K562 (cell line): ENCODE data around the gene TCF3. TPM values are rescaled to one million over a fixed set of nuclear protein-coding genes. Genes with fewer than 3 reads are reported as not detected.

ENCODE experiments used
- FOXK2 ChIP-seq, 2 experiments: fragments of 450-650 bp; IDR thresholded peaks in 1 of 2; conservative IDR thresholded peaks in 1 of 2; 2 replicates each; pipeline ENCODE4 v1.6.1; 2016; ENCODE audit warnings: low read depth in 2 of 2, mild to moderate bottlenecking in 1 of 2
- FUS ChIP-seq: fragments of 200-400 bp; formaldehyde crosslinking; optimal IDR thresholded peaks from 2 replicates; pipeline ENCODE3; 2017; ENCODE audit warnings: low read depth, low read length
- KAT7 ChIP-seq: sonication (generic); formaldehyde crosslinking; IDR thresholded peaks from 2 replicates; pipeline ENCODE4 v1.8.0; 2022; ENCODE audit warnings: missing genetic modification reagents, mild to moderate bottlenecking, borderline replicate concordance
- KLF10 ChIP-seq: fragments of 250-450 bp; sonication (Bioruptor Pico); IDR thresholded peaks from 2 replicates; pipeline ENCODE4 v1.6.1; 2021; ENCODE audit warnings: matching md5 sums
- NCOA1 ChIP-seq: fragments of 450-650 bp; IDR thresholded peaks from 2 replicates; pipeline ENCODE4 v1.6.1; 2016; ENCODE audit warnings: low read depth
- NCOA6 ChIP-seq: fragments of 450-650 bp; IDR thresholded peaks from 2 replicates; pipeline ENCODE4 v1.6.1; 2017; ENCODE audit warnings: mild to moderate bottlenecking
- NONO ChIP-seq, 2 experiments: fragments of 200-400 bp in 1 of 2; fragments of 450-650 bp in 1 of 2; formaldehyde crosslinking in 1 of 2; IDR thresholded peaks; 2 replicates each; pipeline ENCODE4 v1.6.1; 2017; ENCODE audit warnings: low read depth in 2 of 2, mild to moderate bottlenecking in 2 of 2, moderate library complexity in 2 of 2, low read length in 1 of 2
- POLR2A ChIP-seq: fragments of 450-650 bp; conservative IDR thresholded peaks from 2 replicates; pipeline ENCODE4 v1.6.1; 2016
- ZNF146 ChIP-seq: IDR thresholded peaks from one replicate; pipeline ENCODE4 v1.6.1; 2018; ENCODE audit warnings: missing compliant biosample characterization; ENCODE audit not compliant: unreplicated experiment
- ZNF384 ChIP-seq: IDR thresholded peaks from 2 replicates; pipeline ENCODE4 v1.6.1; 2012; ENCODE audit warnings: low read depth, low read length, improper control_type of control experiment
- ZNF696 ChIP-seq: fragments of 250-450 bp; sonication (Bioruptor Pico); conservative IDR thresholded peaks from 2 replicates; pipeline ENCODE4 v1.4.0; 2020; ENCODE audit warnings: mild to moderate bottlenecking, moderate library complexity
- polyA plus RNA-seq, 8 experiments: library from polyadenylated mRNA; depleted of rRNA in 4 of 8; stranded (reverse) in 5 of 8; unstranded in 3 of 8; fragments of >200 nt; fragmentation: Nextera tagmentation in 2 of 8; fragmentation: Illumina TruSeq in 1 of 8; extraction: Ambion mirVana in 2 of 8; extraction: Trizol in 1 of 8; gene quantifications; 2 replicates each; pipeline versions ENCODE4 v1.2.1 to v1.2.3, GENCODE V29; 2011 to 2014; ENCODE audit warnings: inconsistent platforms in 1 of 8, missing spikeins in 1 of 8
- total RNA-seq, 7 experiments: library from RNA; depleted of rRNA in 6 of 7; stranded (reverse); fragments of >200 nt in 6 of 7; fragmentation: Illumina TruSeq in 2 of 7; extraction: Trizol in 2 of 7; gene quantifications; 2 replicates each; pipeline versions ENCODE4 v1.2.1 to v1.2.3, GENCODE V29; 2011 to 2021; ENCODE audit warnings: low replicate concordance in 1 of 7
- TF ChIP-seq, protein P1 (sequence below): sonication (generic); formaldehyde crosslinking; IDR thresholded peaks from 2 replicates; pipeline ENCODE4 v1.8.1; 2023; ENCODE audit warnings: mild to moderate bottlenecking, missing genetic modification reagents
- TF ChIP-seq, protein P2 (sequence below): fragments of 200-800 bp; sonication (Bioruptor generic); IDR thresholded peaks from 2 replicates; pipeline ENCODE4 v1.6.1; 2017; ENCODE audit warnings: missing genetic modification characterization, missing compliant biosample characterization
- TF ChIP-seq, protein P3 (sequence below): sonication (generic); formaldehyde crosslinking; IDR thresholded peaks from 2 replicates; pipeline ENCODE4 v1.8.0; 2022; ENCODE audit warnings: mild to moderate bottlenecking, missing genetic modification reagents

The TCF3 gene
- total and polyA plus RNA-seq, 9 of the 15 experiments (the other 6 are each of a cell fraction or from before 2014, with no cell fraction given) = 5.6 to 259 (median 84.0) TPM

DNA sequence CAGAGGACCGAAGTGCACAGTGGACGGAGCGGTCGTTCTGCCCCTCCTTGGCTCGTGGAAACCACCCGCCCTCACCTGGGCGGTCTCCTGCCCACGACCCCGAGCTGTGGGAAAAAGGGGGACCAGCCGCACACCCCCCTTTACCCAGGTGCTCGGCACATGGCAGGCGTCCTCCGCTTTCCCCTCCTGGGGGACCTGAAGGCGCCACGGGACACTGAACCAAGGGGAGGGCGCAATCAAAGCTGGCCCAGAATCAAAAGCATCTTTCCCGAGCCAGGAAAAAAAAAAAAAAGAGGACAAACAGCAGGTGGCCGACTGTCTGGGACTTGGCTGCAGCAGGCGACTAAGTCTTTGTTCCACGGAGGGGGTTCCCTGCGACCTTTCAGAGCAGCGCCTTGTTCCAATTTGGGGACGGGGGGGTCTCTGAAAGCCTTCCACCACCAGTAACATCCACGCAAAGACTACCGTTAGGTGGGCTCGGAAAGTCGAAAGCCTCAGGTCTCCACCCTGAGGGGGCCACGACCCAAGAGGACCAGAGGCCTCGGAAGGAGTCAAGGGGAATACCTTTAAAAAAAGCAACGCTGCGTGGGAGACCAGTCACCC is 60.9 kb downstream of the TCF3 start (continued):
- TF ChIP-seq, protein P1, sequence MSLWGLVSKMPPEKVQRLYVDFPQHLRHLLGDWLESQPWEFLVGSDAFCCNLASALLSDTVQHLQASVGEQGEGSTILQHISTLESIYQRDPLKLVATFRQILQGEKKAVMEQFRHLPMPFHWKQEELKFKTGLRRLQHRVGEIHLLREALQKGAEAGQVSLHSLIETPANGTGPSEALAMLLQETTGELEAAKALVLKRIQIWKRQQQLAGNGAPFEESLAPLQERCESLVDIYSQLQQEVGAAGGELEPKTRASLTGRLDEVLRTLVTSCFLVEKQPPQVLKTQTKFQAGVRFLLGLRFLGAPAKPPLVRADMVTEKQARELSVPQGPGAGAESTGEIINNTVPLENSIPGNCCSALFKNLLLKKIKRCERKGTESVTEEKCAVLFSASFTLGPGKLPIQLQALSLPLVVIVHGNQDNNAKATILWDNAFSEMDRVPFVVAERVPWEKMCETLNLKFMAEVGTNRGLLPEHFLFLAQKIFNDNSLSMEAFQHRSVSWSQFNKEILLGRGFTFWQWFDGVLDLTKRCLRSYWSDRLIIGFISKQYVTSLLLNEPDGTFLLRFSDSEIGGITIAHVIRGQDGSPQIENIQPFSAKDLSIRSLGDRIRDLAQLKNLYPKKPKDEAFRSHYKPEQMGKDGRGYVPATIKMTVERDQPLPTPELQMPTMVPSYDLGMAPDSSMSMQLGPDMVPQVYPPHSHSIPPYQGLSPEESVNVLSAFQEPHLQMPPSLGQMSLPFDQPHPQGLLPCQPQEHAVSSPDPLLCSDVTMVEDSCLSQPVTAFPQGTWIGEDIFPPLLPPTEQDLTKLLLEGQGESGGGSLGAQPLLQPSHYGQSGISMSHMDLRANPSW (CRISPR knock-in tag) = no peak
- TF ChIP-seq KAT7 (CRISPR knock-in tag) (0 out of 2 replicates have a peak, but pooled peaks have one; percentile 33), NCOA1 (no peak), ZNF384 (0 out of 2 replicates have a peak, but pooled peaks have one; percentile 14), POLR2A (peak; percentile 4; the same call in 1 of the 2 replicates), NONO (IDR thresholded peaks at IDR 0.05; ENCODE audit: low read depth in 2 of 2, low read length in 1 of 2) (no peak), FUS (no peak), KLF10 (CRISPR knock-in tag) (no peak), ZNF146 (no peak), NCOA6 (no peak), ZNF696 (no peak), FOXK2 (conservative IDR thresholded peaks at IDR 0.05 in 1 of 2, IDR thresholded peaks at IDR 0.05 in 1 of 2; ENCODE audit: low read depth in 2 of 2) (no peak)
- TF ChIP-seq, protein P2, sequence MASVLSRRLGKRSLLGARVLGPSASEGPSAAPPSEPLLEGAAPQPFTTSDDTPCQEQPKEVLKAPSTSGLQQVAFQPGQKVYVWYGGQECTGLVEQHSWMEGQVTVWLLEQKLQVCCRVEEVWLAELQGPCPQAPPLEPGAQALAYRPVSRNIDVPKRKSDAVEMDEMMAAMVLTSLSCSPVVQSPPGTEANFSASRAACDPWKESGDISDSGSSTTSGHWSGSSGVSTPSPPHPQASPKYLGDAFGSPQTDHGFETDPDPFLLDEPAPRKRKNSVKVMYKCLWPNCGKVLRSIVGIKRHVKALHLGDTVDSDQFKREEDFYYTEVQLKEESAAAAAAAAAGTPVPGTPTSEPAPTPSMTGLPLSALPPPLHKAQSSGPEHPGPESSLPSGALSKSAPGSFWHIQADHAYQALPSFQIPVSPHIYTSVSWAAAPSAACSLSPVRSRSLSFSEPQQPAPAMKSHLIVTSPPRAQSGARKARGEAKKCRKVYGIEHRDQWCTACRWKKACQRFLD = no peak; the same call in 1 of the 2 replicates
- TF ChIP-seq, protein P3, sequence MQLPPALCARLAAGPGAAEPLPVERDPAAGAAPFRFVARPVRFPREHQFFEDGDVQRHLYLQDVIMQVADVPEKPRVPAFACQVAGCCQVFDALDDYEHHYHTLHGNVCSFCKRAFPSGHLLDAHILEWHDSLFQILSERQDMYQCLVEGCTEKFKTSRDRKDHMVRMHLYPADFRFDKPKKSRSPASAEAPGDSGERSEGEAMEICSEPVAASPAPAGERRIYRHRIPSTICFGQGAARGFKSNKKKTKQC (CRISPR knock-in tag) = no peak
- TF ChIP-seq, all 486 proteins: peak for 25
